GM12864 (cell line): Measurements from ENCODE around the gene ECHDC1.

Experiments
- DNase-seq: peaks from one replicate; pipeline ENCODE4 v3.0.0-alpha.2; 2011; ENCODE audit warnings: low read depth
- H3K4me3 ChIP-seq: 2 replicates; pipeline ENCODE4 v1.5.1; 2011; ENCODE audit warnings: mild to moderate bottlenecking, low read depth, low read length, control low read depth
- CTCF ChIP-seq: IDR thresholded peaks from 2 replicates; pipeline ENCODE4 v1.5.1; 2011; ENCODE audit warnings: low read depth, mild to moderate bottlenecking, moderate library complexity, low read length, control low read depth, inconsistent platforms; ENCODE audit errors: missing control alignments

The ECHDC1 gene

GRCh38 chr6:127289934-127290333, 53.5 kb downstream of the ECHDC1 start:
- TF ChIP-seq CTCF: no peak
- no peak for DNase-seq

GRCh38 chr6:127288705-127289104, 54.7 kb downstream of the ECHDC1 start:
- H3K4me3 ChIP-seq: no peak overlapping the region
- no peak for DNase-seq
- no peak for TF ChIP-seq CTCF

More at GRCh38 chr6:127289934-127290333, 53.5 kb downstream of the ECHDC1 start:
- no peak overlapping the region for H3K4me3 ChIP-seq

GRCh38 chr6:127282184-127282583, 61.2 kb downstream of the ECHDC1 start:
- DNase-seq: no peak
- no peak for TF ChIP-seq CTCF
- no peak overlapping the region for H3K4me3 ChIP-seq

- DNase-seq: no peak
- no peak overlapping the region for H3K4me3 ChIP-seq
- no peak for TF ChIP-seq CTCF
Observed at GRCh38 chr6:127279815-127280214, 63.6 kb downstream of the ECHDC1 start.

- TF ChIP-seq CTCF: no peak
Observed at GRCh38 chr6:127277878-127278843, 65.2 kb downstream of the ECHDC1 start.

GRCh38 chr6:127276331-127276730, 67.1 kb downstream of the ECHDC1 start:
- no peak for DNase-seq
- TF ChIP-seq CTCF: no peak
- no peak overlapping the region for H3K4me3 ChIP-seq

More at GRCh38 chr6:127277878-127278843, 65.2 kb downstream of the ECHDC1 start:
- no peak overlapping the region for H3K4me3 ChIP-seq
- DNase-seq: no peak
